ENCODE measurements around the gene GALNTL6.

Gene GALNTL6

DNA sequence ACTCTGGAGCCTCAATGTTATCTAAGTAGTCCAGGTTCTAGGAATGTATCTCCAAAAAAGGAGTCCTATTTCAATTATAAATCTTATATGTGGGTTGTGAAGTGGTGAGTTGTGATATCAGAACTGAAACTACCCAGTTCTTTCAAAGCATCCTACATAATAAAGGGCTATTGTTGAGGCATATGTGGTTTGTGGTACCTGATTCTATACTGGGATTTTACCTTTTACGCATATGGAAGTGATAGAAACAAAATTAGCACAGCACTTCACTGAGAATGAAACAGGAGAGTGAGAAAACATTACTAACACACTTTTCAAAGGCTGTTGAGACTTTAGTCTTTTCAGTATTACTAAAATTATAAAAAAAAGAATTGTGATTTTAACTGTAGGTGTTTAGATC lies 937.7 kb downstream of the GALNTL6 start:
- Histone ChIP-seq H3K27ac (ENCODE audit: low read length) (no peak overlapping the region), H3K9ac (ENCODE audit: low read length in 2 of 2) (no peak overlapping the region), H3K4me3 (ENCODE audit: low read length in 2 of 2) (no peak overlapping the region), H3K9me3 (ENCODE audit: control insufficient read depth in 2 of 2, low read length in 2 of 2) (no peaks in the 10 kb centered on the region), H3K4me1 (ENCODE audit: control insufficient read depth, insufficient read depth, low read length) (no peaks in the 10 kb centered on the region), H3K36me3 (ENCODE audit: control insufficient read depth in 2 of 2, insufficient read depth in 2 of 2, low read length in 2 of 2) (no peaks in the 10 kb centered on the region), H3K27me3 (ENCODE audit: control insufficient read depth in 1 of 2, insufficient read depth in 2 of 2, low read length in 2 of 2) (no peaks in the 10 kb centered on the region)

DNA sequence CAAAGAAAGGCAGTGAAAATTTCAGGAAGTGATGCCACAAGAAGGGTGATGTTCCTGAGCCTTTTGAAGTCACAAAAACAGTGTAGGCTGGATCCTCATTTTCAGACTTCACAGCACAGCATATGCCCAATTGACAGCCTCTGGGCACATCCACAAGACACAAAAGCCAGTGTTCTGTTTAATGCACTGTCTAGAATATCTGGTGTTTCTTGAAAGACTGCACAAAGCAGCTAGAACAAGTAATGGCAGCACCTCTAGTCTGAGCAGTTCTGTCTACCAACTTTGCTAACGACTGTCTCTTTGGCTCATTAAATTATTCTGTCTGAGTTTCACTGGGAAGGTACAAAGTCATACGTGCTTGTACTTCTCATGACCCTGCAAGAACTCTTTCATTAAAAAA lies 938.3 kb downstream of the GALNTL6 start:
- Histone ChIP-seq H3K4me1 (ENCODE audit: control insufficient read depth, insufficient read depth, low read length) (no peaks in the 10 kb centered on the region), H3K27me3 (ENCODE audit: control insufficient read depth in 1 of 2, insufficient read depth in 2 of 2, low read length in 2 of 2) (no peaks in the 10 kb centered on the region), H3K9ac (ENCODE audit: low read length in 2 of 2) (no peak overlapping the region), H3K36me3 (ENCODE audit: control insufficient read depth in 2 of 2, insufficient read depth in 2 of 2, low read length in 2 of 2) (no peaks in the 10 kb centered on the region), H3K4me3 (ENCODE audit: low read length in 2 of 2) (no peak overlapping the region), H3K27ac (ENCODE audit: low read length) (no peak overlapping the region), H3K9me3 (ENCODE audit: control insufficient read depth in 2 of 2, low read length in 2 of 2) (no peaks in the 10 kb centered on the region)

DNA sequence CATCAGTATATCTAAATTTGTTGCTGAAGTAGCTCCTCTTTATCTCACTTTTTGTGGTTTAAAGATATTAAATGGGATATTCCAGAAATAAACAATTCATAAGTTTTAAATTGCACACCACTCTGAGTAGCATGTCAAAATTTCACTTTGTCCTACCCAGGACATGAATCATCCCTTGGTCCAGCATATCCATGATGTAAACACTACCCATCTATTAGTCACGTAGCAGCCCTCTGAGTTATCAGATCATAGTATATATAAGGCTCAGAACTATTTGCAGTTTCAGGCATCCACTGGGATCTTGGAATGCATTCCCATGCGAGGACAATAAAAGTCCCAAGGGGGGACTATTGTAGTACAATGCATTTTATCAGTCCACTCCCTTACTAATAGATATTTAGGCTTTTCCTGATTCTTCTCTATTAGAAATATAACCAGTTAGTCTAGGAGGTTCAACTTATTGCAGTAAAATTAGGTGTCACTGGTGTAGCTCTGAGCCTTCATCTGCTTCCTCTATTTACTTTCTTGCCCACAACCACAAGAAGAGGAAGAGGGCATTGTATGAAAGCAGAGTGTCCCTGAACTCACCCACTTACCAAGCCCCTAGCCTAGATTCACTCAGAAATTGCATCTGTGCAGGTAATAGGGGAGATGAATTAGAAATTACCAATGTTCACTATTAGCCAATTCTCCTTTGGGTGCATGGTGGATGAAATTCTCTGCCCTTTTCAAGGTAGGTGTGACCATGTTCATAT lies 945.6 kb downstream of the GALNTL6 start:
- no peaks in the 10 kb centered on the region for H3K27me3 ChIP-seq (ENCODE audit: control insufficient read depth in 1 of 2, insufficient read depth in 2 of 2, low read length in 2 of 2)
- no peak overlapping the region for H3K9ac ChIP-seq (ENCODE audit: low read length in 2 of 2)
- H3K27ac ChIP-seq (ENCODE audit: low read length), result no peak overlapping the region
- no peaks in the 10 kb centered on the region for H3K4me1 ChIP-seq (ENCODE audit: control insufficient read depth, insufficient read depth, low read length)
- H3K36me3 ChIP-seq (ENCODE audit: control insufficient read depth in 2 of 2, insufficient read depth in 2 of 2, low read length in 2 of 2), result no peaks in the 10 kb centered on the region
- H3K9me3 ChIP-seq (ENCODE audit: control insufficient read depth in 2 of 2, low read length in 2 of 2), result no peaks in the 10 kb centered on the region
- no peak overlapping the region for H3K4me3 ChIP-seq (ENCODE audit: low read length in 2 of 2)

DNA sequence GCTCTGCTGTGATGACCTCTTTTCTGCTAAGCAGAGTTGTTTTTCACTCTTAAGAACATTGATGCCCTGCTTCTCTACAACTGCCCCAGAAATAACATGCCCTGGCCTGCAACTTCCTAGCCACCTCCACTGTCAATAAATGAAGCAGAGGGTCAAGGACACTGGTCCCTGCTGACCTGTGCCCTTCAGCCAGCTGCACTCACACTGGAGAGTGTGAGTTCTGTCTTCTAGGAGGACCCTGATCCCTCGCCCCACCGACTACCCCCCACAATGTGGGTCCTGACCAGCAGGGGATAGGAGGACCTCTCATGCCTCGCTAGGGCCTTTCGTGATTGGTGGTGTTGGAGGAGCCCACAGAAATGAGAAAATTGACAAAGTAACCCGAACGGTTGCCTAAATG lies 947.3 kb downstream of the GALNTL6 start:
- no peak overlapping the region for H3K4me3 ChIP-seq (ENCODE audit: low read length in 2 of 2)

DNA sequence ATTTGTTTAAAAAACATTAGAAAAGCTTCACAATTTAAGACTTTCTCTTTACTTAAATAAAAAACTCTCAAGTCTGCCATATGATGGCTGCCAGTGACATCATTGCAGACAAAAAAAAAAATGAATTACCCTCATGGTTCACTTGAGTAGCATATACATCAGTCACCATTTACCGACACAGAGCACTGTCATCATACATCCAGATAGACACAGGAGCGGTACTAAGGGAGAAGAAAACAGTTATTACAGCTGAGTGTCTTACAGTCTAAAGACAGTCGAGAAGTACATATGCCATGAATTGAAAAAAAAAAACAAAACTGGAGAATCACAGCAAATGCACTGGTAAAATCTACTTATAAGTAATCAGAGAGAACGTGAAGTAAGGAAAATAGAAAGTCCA lies 949.7 kb downstream of the GALNTL6 start:
- Histone ChIP-seq H3K9me3 (ENCODE audit: control insufficient read depth in 2 of 2, low read length in 2 of 2) (no peaks in the 10 kb centered on the region), H3K27ac (ENCODE audit: low read length) (no peak overlapping the region), H3K4me3 (ENCODE audit: low read length in 2 of 2) (no peak overlapping the region), H3K36me3 (ENCODE audit: control insufficient read depth in 2 of 2, insufficient read depth in 2 of 2, low read length in 2 of 2) (no peaks in the 10 kb centered on the region), H3K27me3 (ENCODE audit: control insufficient read depth in 1 of 2, insufficient read depth in 2 of 2, low read length in 2 of 2) (no peaks in the 10 kb centered on the region), H3K4me1 (ENCODE audit: control insufficient read depth, insufficient read depth, low read length) (no peaks in the 10 kb centered on the region), H3K9ac (ENCODE audit: low read length in 2 of 2) (no peak overlapping the region)

More for the DNA sequence above, 947.3 kb downstream of the GALNTL6 start:
- H3K9ac ChIP-seq (ENCODE audit: low read length in 2 of 2), result no peak overlapping the region
- H3K4me1 ChIP-seq (ENCODE audit: control insufficient read depth, insufficient read depth, low read length), result no peaks in the 10 kb centered on the region
- no peaks in the 10 kb centered on the region for H3K9me3 ChIP-seq (ENCODE audit: control insufficient read depth in 2 of 2, low read length in 2 of 2)
- no peak overlapping the region for H3K27ac ChIP-seq (ENCODE audit: low read length)
- H3K36me3 ChIP-seq (ENCODE audit: control insufficient read depth in 2 of 2, insufficient read depth in 2 of 2, low read length in 2 of 2), result no peaks in the 10 kb centered on the region
- no peaks in the 10 kb centered on the region for H3K27me3 ChIP-seq (ENCODE audit: control insufficient read depth in 1 of 2, insufficient read depth in 2 of 2, low read length in 2 of 2)

DNA sequence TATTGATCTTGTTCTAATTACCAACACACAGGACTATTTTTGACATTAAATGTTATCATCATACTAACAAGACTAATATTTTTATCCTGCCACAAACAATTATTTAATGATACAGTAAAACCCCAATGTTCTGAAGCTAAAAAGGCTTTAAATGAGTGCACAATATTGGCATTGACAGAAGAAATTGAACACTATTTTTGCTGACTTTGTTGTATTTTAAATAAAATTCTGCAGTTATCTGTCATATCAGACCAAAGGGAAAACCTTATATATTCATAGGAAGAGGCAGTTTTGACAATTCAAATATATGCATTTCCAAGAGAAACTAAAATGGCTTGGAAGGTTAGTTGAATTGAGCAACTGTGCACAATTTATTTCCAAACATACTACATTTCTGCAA lies 957.6 kb downstream of the GALNTL6 start:
- no peaks in the 10 kb centered on the region for H3K27me3 ChIP-seq (ENCODE audit: control insufficient read depth in 1 of 2, insufficient read depth in 2 of 2, low read length in 2 of 2)
- H3K36me3 ChIP-seq (ENCODE audit: control insufficient read depth in 2 of 2, insufficient read depth in 2 of 2, low read length in 2 of 2), result no peaks in the 10 kb centered on the region
- H3K4me3 ChIP-seq (ENCODE audit: low read length in 2 of 2), result no peak overlapping the region
- no peaks in the 10 kb centered on the region for H3K4me1 ChIP-seq (ENCODE audit: control insufficient read depth, insufficient read depth, low read length)
- no peaks in the 10 kb centered on the region for H3K9me3 ChIP-seq (ENCODE audit: control insufficient read depth in 2 of 2, low read length in 2 of 2)
- no peak overlapping the region for H3K27ac ChIP-seq (ENCODE audit: low read length)
- H3K9ac ChIP-seq (ENCODE audit: low read length in 2 of 2), result no peak overlapping the region

DNA sequence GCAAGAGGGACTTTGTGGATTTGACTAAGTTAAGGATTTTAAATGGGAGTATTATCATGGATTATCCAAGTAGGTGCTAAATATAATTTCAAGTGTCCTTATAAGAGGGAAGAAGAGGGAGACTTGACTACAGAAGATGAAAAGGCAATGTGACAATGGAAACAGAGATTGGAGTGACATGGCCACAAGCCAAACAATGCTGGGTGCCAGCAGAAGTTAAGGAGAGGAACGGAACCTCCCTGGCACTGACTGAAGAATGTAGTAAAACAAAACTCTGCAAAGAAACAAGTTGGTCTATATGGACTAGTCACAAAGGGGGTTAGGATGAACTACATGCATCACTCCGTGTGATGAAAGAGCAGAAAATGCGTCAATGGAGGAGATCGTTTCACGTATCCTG lies 959.6 kb downstream of the GALNTL6 start:
- no peak overlapping the region for H3K4me3 ChIP-seq (ENCODE audit: low read length in 2 of 2)
- no peak overlapping the region for H3K9ac ChIP-seq (ENCODE audit: low read length in 2 of 2)
- no peaks in the 10 kb centered on the region for H3K9me3 ChIP-seq (ENCODE audit: control insufficient read depth in 2 of 2, low read length in 2 of 2)
- no peaks in the 10 kb centered on the region for H3K27me3 ChIP-seq (ENCODE audit: control insufficient read depth in 1 of 2, insufficient read depth in 2 of 2, low read length in 2 of 2)
- no peaks in the 10 kb centered on the region for H3K4me1 ChIP-seq (ENCODE audit: control insufficient read depth, insufficient read depth, low read length)
- no peaks in the 10 kb centered on the region for H3K36me3 ChIP-seq (ENCODE audit: control insufficient read depth in 2 of 2, insufficient read depth in 2 of 2, low read length in 2 of 2)
- H3K27ac ChIP-seq (ENCODE audit: low read length), result no peak overlapping the region

DNA sequence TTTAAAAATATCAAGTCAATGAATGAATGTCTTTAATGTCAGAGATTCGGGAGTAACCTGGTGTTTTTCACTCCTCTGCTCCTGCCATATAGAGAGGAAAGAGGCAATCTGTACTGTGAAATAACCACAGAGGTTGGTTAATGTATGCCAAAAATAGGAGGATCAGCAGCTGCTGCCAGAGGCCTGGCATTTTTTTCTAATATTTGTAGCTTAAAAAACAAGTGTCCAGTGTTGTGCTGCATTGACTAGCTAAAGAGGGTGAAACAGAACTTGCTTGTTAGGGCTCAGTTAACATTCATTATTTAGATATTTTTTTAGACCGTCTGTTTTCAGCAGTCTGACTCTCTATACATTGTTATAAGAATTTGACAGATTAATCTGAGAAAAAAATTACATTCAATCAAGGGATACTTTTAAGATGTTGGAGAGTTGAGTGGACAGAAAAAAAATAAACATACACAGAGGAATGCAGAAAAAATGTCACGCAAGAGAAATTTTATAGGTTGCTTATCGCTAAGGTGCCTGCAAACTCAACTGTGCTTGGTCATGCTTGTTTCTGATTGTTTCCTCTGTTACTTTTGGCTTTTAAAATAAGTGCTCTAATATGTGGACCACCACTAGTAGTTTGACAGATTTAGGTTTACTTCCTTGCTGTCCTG lies 963.1 kb downstream of the GALNTL6 start:
- Histone ChIP-seq H3K27ac (ENCODE audit: low read length) (no peak overlapping the region), H3K9me3 (ENCODE audit: control insufficient read depth in 2 of 2, low read length in 2 of 2) (no peaks in the 10 kb centered on the region), H3K4me1 (ENCODE audit: control insufficient read depth, insufficient read depth, low read length) (no peaks in the 10 kb centered on the region), H3K4me3 (ENCODE audit: low read length in 2 of 2) (no peak overlapping the region), H3K9ac (ENCODE audit: low read length in 2 of 2) (no peak overlapping the region), H3K27me3 (ENCODE audit: control insufficient read depth in 1 of 2, insufficient read depth in 2 of 2, low read length in 2 of 2) (no peaks in the 10 kb centered on the region), H3K36me3 (ENCODE audit: control insufficient read depth in 2 of 2, insufficient read depth in 2 of 2, low read length in 2 of 2) (no peaks in the 10 kb centered on the region)

DNA sequence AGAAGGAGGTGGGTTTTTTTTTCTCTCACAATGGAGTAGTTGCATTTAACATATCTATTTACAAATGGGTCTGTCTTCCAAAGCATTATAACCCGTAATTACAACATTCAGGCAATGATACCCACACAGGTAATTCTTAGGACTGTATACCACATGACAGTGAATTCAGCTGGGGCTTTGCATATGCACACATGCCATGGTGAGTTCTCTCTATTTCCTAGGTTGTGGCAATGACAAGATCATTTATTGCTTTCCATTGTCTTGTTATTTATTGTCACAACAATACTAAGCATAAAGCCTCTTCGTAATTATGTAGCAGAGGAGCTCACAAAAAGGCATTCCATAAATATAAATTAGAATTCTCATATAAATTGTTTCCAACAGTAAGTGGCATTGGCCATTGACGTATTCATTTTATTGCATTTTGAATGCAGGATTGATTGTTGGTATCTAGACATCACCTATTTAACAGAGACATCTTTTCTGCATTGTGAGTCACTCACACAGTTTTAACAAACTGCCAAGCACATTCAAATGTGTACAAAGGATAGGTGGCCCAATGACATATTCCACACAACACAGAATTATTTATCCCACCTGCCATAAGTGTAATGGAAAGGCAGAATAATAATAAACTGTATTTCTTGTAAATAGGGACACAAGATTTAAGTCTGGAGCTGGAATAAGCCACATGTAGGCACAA lies 964.7 kb downstream of the GALNTL6 start:
- H3K9me3 ChIP-seq (ENCODE audit: control insufficient read depth in 2 of 2, low read length in 2 of 2), result no peaks in the 10 kb centered on the region
- no peaks in the 10 kb centered on the region for H3K27me3 ChIP-seq (ENCODE audit: control insufficient read depth in 1 of 2, insufficient read depth in 2 of 2, low read length in 2 of 2)
- H3K4me3 ChIP-seq (ENCODE audit: low read length in 2 of 2), result no peak overlapping the region
- no peaks in the 10 kb centered on the region for H3K4me1 ChIP-seq (ENCODE audit: control insufficient read depth, insufficient read depth, low read length)
- no peak overlapping the region for H3K9ac ChIP-seq (ENCODE audit: low read length in 2 of 2)
- no peaks in the 10 kb centered on the region for H3K36me3 ChIP-seq (ENCODE audit: control insufficient read depth in 2 of 2, insufficient read depth in 2 of 2, low read length in 2 of 2)
- H3K27ac ChIP-seq (ENCODE audit: low read length), result no peak overlapping the region

DNA sequence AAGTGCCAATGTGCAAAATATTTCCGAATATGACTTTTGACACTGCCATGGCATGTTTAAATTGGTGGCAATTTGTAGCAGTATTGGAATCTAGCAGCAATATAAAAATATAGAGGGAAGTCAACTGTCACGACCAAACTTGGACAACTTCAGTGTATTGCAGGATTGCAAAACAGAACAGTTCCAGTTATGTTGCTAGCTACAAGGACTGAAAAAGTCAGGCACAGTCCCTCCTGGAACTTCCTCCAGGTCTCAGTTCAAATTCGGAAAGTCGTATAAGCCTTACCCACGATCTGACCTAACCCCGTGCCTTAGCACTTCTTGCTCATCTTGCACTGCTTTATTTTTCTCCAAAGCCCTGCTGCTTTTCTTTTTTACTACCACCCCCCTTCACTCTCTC lies 965.4 kb downstream of the GALNTL6 start:
- H3K9me3 ChIP-seq (ENCODE audit: control insufficient read depth in 2 of 2, low read length in 2 of 2), result no peaks in the 10 kb centered on the region
- no peak overlapping the region for H3K27ac ChIP-seq (ENCODE audit: low read length)
- no peak overlapping the region for H3K9ac ChIP-seq (ENCODE audit: low read length in 2 of 2)
- H3K4me1 ChIP-seq (ENCODE audit: control insufficient read depth, insufficient read depth, low read length), result no peaks in the 10 kb centered on the region
- H3K4me3 ChIP-seq (ENCODE audit: low read length in 2 of 2), result no peak overlapping the region
- H3K36me3 ChIP-seq (ENCODE audit: control insufficient read depth in 2 of 2, insufficient read depth in 2 of 2, low read length in 2 of 2), result no peaks in the 10 kb centered on the region
- no peaks in the 10 kb centered on the region for H3K27me3 ChIP-seq (ENCODE audit: control insufficient read depth in 1 of 2, insufficient read depth in 2 of 2, low read length in 2 of 2)
